KMS-11 (cell line): ENCODE data around the gene NUP214.

Experiments used
- H2AFZ ChIP-seq: fragments of 200-600 bp; sonication (generic); 2 replicates; pipeline ENCODE4 v1.6.1; 2016; ENCODE audit warnings: antibody characterized with exemption, mixed run types, low read depth
- H3K27ac ChIP-seq: fragments of 200-600 bp; sonication (generic); 2 replicates; pipeline ENCODE4 v1.6.1; 2016; ENCODE audit warnings: mild to moderate bottlenecking, mixed run types
- H3K27me3 ChIP-seq: fragments of 200-600 bp; sonication (generic); 2 replicates; pipeline ENCODE4 v1.6.1; 2017; ENCODE audit warnings: mild to moderate bottlenecking, low read depth, mixed run types, moderate library complexity; ENCODE audit not compliant: insufficient read depth
- H3K36me3 ChIP-seq: fragments of 200-600 bp; sonication (generic); 2 replicates; pipeline ENCODE4 v1.6.1; 2017; ENCODE audit warnings: mild to moderate bottlenecking, mixed run types; ENCODE audit not compliant: insufficient read depth
- H3K4me1 ChIP-seq: fragments of 200-600 bp; sonication (generic); 2 replicates; pipeline ENCODE4 v1.6.1; 2016; ENCODE audit warnings: mild to moderate bottlenecking, low read depth, mixed run types; ENCODE audit not compliant: poor library complexity, severe bottlenecking
- H3K4me2 ChIP-seq: fragments of 200-600 bp; sonication (generic); 2 replicates; pipeline ENCODE4 v1.7.0; 2016; ENCODE audit warnings: mild to moderate bottlenecking, mixed run types
- H3K4me3 ChIP-seq: fragments of 200-600 bp; sonication (generic); IDR thresholded peaks from 2 replicates; pipeline ENCODE4 v1.6.1; 2017; ENCODE audit warnings: low read depth, low read length, mixed read lengths; ENCODE audit not compliant: insufficient read depth
- H3K79me2 ChIP-seq: fragments of 200-600 bp; sonication (generic); 2 replicates; pipeline ENCODE4 v1.6.1; 2016; ENCODE audit warnings: low read depth, mixed run types; ENCODE audit not compliant: insufficient read depth
- H3K9ac ChIP-seq: fragments of 200-600 bp; sonication (generic); 2 replicates; pipeline ENCODE4 v1.6.1; 2016; ENCODE audit warnings: mild to moderate bottlenecking, mixed run types
- H4K20me1 ChIP-seq: fragments of 200-600 bp; sonication (generic); 2 replicates; pipeline ENCODE4 v1.6.1; 2016; ENCODE audit warnings: mild to moderate bottlenecking, mixed run types; ENCODE audit not compliant: insufficient read depth
- TF ChIP-seq, protein P1 (sequence below): fragments of 200-600 bp; sonication (generic); conservative IDR thresholded peaks from 2 replicates; pipeline ENCODE4 v1.6.1; 2017; ENCODE audit warnings: low read depth, mild to moderate bottlenecking, antibody characterized with exemption, low read length, moderate library complexity, mixed read lengths

Gene NUP214

DNA sequence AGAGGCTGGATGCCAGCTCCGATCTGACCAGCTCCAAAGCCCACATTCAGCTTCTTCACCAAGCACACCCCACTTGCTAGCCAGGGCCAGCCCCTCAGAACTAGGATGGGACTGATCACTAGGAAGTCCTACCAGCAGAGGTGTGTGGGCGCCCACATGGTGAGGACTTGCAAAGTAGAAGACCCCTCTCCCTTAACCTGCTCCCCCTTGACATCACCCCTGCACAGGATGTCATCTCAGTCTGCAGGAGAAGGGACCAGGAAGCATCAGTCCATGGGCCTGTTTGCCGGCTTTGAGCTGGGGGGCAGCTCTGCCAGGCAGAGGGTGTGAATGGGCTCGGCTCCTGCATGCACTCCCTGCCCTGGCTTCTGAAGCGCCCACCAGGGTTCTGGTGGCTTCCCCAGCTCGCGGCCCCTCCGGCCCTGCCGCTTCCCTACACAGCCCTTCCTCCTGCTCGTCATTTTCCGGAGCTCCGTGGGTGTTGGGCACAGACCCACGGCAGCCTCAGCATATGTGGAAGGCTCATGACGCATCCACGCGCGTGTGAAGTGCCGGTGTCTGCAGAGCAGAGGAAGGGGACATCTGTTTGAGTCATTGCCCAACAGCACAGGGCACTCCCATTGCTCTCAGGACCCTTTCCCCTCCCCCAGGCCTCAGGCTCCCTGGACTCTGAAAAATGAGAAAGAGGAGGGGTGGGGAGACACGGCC, 154.6 kb downstream of the NUP214 start:
- no peak overlapping the region for H3K27ac ChIP-seq
- no peak overlapping the region for H3K4me3 ChIP-seq
- no peaks in the 10 kb centered on the region for H3K36me3 ChIP-seq
- TF ChIP-seq, protein P1, sequence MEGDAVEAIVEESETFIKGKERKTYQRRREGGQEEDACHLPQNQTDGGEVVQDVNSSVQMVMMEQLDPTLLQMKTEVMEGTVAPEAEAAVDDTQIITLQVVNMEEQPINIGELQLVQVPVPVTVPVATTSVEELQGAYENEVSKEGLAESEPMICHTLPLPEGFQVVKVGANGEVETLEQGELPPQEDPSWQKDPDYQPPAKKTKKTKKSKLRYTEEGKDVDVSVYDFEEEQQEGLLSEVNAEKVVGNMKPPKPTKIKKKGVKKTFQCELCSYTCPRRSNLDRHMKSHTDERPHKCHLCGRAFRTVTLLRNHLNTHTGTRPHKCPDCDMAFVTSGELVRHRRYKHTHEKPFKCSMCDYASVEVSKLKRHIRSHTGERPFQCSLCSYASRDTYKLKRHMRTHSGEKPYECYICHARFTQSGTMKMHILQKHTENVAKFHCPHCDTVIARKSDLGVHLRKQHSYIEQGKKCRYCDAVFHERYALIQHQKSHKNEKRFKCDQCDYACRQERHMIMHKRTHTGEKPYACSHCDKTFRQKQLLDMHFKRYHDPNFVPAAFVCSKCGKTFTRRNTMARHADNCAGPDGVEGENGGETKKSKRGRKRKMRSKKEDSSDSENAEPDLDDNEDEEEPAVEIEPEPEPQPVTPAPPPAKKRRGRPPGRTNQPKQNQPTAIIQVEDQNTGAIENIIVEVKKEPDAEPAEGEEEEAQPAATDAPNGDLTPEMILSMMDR = no peak
- H2AFZ ChIP-seq = no peak overlapping the region
- H3K4me1 ChIP-seq = no peaks in the 10 kb centered on the region
- H4K20me1 ChIP-seq = no peaks in the 10 kb centered on the region
- H3K4me2 ChIP-seq = no peak overlapping the region
- peaks cover 9% of the 10 kb centered on the region; the same call in 1 of the 2 replicates for H3K27me3 ChIP-seq
- H3K9ac ChIP-seq = no peak overlapping the region
- H3K79me2 ChIP-seq = no peaks in the 10 kb centered on the region

DNA sequence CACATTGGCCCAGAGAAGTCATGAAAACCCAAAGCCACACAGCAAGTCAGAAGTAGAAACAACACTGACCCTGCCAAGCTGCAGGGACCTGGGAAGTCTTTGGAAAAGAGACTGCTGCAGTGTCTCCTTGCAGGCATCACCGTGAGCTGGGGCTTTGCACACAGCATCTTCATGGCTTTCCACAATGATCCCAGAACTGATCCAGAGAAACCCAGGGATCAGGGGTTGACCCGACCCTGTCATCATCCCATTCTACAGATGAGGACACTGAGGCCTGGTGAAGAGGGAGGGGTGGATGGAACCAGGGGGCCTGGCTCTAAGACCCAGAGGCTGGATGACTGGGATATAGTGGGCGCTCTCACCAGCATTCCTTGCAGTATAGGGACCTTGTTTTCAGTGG, 155.3 kb downstream of the NUP214 start:
- no peaks in the 10 kb centered on the region for H3K79me2 ChIP-seq
- H3K9ac ChIP-seq = no peak overlapping the region
- no peaks in the 10 kb centered on the region for H3K36me3 ChIP-seq
- no peaks in the 10 kb centered on the region for H4K20me1 ChIP-seq
- no peak overlapping the region for H3K4me2 ChIP-seq
- H3K27me3 ChIP-seq = peaks cover 9% of the 10 kb centered on the region; the same call in 1 of the 2 replicates
- no peaks in the 10 kb centered on the region for H3K4me1 ChIP-seq
- no peak overlapping the region for H3K4me3 ChIP-seq
- H2AFZ ChIP-seq = no peak overlapping the region
- TF ChIP-seq, protein P1 = no peak
- no peak overlapping the region for H3K27ac ChIP-seq

GRCh38 chr9:131281119-131281965, 156.0 kb downstream of the NUP214 start:
- TF ChIP-seq, protein P1 = no peak
- H3K27ac ChIP-seq = no peak overlapping the region

GRCh38 chr9:131282175-131282574, 156.8 kb downstream of the NUP214 start:
- H3K36me3 ChIP-seq = no peaks in the 10 kb centered on the region
- H3K79me2 ChIP-seq = no peaks in the 10 kb centered on the region
- no peaks in the 10 kb centered on the region for H3K27me3 ChIP-seq
- H2AFZ ChIP-seq = no peak overlapping the region
- H3K9ac ChIP-seq = no peak overlapping the region
- H3K4me3 ChIP-seq = no peak overlapping the region
- H3K27ac ChIP-seq = no peak overlapping the region
- TF ChIP-seq, protein P1 = no peak
- H4K20me1 ChIP-seq = no peaks in the 10 kb centered on the region
- H3K4me1 ChIP-seq = peaks cover 4% of the 10 kb centered on the region
- H3K4me2 ChIP-seq = no peak overlapping the region

More at GRCh38 chr9:131281119-131281965, 156.0 kb downstream of the NUP214 start:
- Histone ChIP-seq H3K36me3 (no peaks in the 10 kb centered on the region), H3K27me3 (peaks cover 2% of the 10 kb centered on the region; the same call in 1 of the 2 replicates), H4K20me1 (no peaks in the 10 kb centered on the region), H3K4me1 (no peaks in the 10 kb centered on the region), H3K4me3 (no peak overlapping the region), H2AFZ (no peak overlapping the region), H3K4me2 (no peak overlapping the region), H3K79me2 (no peaks in the 10 kb centered on the region), H3K9ac (no peak overlapping the region)
